LNCAP (cell line): ENCODE results near the gene YPEL2.

Experiments used
- CTCF ChIP-seq: fragments of 450-650 bp; IDR thresholded peaks from 2 replicates; pipeline ENCODE4 v1.5.1; 2017; ENCODE audit warnings: mild to moderate bottlenecking

Gene YPEL2

GRCh38 chr17:59441464-59442096 lies 110.1 kb downstream of the YPEL2 start:
- no peak for TF ChIP-seq CTCF

GRCh38 chr17:59443106-59443505 lies 111.7 kb downstream of the YPEL2 start:
- TF ChIP-seq CTCF: no peak
